RWPE1 (cell line): ENCODE measurements around the gene SPOP.

ENCODE experiments used
- CTCF ChIA-PET: fragments of 350-600 bp; sonication (Branson Sonifier 250); formaldehyde crosslinking; extraction: SDS; loops from one replicate; lab custom pipeline; 2021; lab: Yijun Ruan, JAX
- POLR2A ChIA-PET: fragments of 400-600 bp; formaldehyde crosslinking; extraction: SDS; loops from one replicate; lab custom pipeline; 2020; ENCODE audit warnings: antibody characterized with exemption; ENCODE audit not compliant: low non-redundant PET; lab: Yijun Ruan, JAX
- DNase-seq: peaks from one replicate; pipeline ENCODE4 v3.0.0; 2012; ENCODE audit warnings: low spot score
- H3K27ac ChIP-seq: fragments of 450-650 bp; 2 replicates; pipeline ENCODE4 v1.5.1; 2017
- TF ChIP-seq, protein P1 (sequence below): fragments of 450-650 bp; conservative IDR thresholded peaks from 2 replicates; pipeline ENCODE4 v1.5.1; 2017; ENCODE audit warnings: low read depth, mild to moderate bottlenecking

The SPOP gene

DNA sequence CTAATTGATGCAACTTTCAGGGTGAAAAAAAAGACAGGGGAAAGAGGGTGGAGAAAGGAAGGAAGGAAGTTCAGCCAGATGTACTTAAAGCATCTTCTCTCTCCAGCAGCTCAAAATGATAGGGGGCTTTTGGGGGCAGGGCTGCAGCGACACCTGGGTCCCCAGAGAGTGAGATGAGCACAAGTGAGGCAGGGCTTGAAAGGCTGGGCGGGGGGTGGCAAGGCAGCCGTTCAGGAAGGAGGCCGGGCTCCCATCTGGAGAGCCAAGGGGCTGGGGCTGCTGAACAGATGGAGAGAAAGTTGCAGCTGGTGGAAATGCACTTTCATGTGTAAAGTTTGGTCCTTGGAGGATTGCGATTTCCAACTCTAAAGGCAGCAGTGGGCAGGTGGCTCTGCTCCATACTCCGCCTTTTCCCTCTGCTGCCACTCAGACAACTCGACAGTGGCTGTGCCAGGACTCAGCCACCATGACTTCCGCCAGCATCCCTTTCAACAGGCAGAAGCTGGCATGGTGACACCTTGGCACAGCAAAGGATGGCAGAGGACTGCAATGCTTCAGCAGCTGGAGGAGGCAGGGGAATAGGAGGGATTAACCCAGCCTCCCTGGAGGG is 22.2 kb upstream of the SPOP start:
- H3K27ac ChIP-seq = peak overlapping the region; percentile 8
- CTCF ChIA-PET = interaction anchor here (0.5 to 4.2 kb wide), 5 partner anchors 25 to 1431 kb away, joined by 3 to 27 read pairs (median 4); partner anchors contain the start of gene NXPH3
- DNase-seq = no peak
- TF ChIP-seq, protein P1, sequence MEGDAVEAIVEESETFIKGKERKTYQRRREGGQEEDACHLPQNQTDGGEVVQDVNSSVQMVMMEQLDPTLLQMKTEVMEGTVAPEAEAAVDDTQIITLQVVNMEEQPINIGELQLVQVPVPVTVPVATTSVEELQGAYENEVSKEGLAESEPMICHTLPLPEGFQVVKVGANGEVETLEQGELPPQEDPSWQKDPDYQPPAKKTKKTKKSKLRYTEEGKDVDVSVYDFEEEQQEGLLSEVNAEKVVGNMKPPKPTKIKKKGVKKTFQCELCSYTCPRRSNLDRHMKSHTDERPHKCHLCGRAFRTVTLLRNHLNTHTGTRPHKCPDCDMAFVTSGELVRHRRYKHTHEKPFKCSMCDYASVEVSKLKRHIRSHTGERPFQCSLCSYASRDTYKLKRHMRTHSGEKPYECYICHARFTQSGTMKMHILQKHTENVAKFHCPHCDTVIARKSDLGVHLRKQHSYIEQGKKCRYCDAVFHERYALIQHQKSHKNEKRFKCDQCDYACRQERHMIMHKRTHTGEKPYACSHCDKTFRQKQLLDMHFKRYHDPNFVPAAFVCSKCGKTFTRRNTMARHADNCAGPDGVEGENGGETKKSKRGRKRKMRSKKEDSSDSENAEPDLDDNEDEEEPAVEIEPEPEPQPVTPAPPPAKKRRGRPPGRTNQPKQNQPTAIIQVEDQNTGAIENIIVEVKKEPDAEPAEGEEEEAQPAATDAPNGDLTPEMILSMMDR = no peak
- POLR2A ChIA-PET = interaction anchor here (0.6 kb wide), 1 partner anchor 23 kb away, joined by 6 read pairs; no protein-coding TSS in a partner anchor

DNA sequence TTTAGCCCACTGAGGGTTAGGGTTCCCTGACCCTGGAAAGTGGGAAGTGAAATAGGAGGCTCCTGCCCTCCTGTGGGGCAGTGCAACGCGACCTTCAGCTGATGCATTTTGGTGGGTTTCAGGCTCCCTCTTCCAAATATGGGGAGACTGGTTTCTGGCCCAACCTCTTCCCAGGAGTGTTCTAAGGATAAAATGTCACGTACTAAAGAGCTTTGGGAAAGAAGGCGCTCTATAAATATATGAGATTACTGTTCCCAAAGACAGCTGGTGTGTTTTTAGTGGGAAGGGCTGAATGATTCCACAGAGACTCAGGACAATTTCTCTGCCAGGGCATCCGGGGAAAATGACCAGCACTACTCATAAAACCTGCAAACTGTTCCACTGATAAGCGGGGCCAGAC is 20.1 kb upstream of the SPOP start:
- TF ChIP-seq, protein P1 = no peak
- ChIA-PET CTCF (interaction anchor here (0.6 to 4.2 kb wide), 3 partner anchors 113 to 130 kb away, joined by 3 to 27 read pairs (median 26); no protein-coding TSS in a partner anchor), POLR2A (no interaction called here)
- no peak for DNase-seq
- H3K27ac ChIP-seq = no peak overlapping the region

DNA sequence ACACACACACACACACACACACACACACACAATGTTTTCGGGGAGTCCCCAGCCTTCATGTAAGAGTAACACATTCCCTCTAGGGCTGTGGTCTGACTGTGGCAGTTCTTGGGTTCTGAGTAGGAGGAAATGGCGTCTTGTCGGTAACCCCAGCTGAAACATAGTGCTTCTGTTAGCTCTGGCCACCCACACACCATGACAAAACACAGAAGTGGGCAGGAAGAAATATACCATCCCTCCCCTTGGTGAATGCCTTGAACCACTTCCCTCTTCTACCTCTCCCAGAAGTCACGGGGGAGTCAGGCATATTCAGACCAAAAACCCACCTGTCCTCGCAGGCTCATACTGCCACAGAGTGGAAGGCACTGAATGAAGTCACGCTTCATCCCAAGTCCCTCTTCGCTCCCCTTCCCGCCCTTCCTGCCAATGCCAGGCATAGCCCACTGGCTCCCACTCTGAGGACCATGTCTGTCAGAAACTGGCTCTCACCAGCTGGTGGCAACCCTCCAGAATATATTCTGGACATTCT is 18.4 kb upstream of the SPOP start:
- CTCF ChIA-PET = interaction anchor here (0.6 to 4.1 kb wide), 10 partner anchors 12 to 139 kb away, joined by 3 to 31 read pairs (median 4); partner anchors contain the start of genes NXPH3 and SLC35B1
- H3K27ac ChIP-seq = no peak overlapping the region
- no peak for DNase-seq
- TF ChIP-seq, protein P1 = no peak
- POLR2A ChIA-PET = interaction anchor here (1.0 kb wide), 1 partner anchor 17 kb away, joined by 3 read pairs; no protein-coding TSS in a partner anchor

DNA sequence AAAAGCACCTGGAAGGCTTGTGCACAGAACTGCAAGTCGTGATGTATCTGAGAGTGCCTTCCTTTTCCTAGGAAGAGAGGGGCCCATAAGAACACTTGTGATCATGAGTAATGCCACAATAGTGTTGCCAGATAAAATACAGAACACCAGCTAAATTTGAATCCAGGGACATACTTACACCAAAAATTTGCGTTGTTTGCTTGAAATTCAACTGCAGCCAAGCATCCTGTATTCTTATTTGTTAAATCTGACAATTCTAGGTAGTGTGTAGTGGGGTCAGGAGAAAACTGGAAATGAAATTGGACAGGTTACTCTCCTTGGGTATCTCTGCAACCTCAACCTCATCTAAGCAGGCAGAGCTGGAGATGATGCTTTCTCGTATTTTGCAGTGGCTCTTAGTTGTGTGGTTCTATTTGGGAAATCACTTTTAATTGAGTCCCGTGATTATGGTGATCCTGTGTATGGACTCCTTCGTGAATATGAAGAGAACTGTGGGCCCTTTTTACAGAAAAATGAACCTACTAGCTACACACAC is 17.9 kb upstream of the SPOP start:
- CTCF ChIA-PET = interaction anchor here (0.6 to 4.1 kb wide), 9 partner anchors 12 to 138 kb away, joined by 3 to 31 read pairs (median 4); partner anchors contain the start of genes NXPH3 and SLC35B1
- POLR2A ChIA-PET = no interaction called here

DNA sequence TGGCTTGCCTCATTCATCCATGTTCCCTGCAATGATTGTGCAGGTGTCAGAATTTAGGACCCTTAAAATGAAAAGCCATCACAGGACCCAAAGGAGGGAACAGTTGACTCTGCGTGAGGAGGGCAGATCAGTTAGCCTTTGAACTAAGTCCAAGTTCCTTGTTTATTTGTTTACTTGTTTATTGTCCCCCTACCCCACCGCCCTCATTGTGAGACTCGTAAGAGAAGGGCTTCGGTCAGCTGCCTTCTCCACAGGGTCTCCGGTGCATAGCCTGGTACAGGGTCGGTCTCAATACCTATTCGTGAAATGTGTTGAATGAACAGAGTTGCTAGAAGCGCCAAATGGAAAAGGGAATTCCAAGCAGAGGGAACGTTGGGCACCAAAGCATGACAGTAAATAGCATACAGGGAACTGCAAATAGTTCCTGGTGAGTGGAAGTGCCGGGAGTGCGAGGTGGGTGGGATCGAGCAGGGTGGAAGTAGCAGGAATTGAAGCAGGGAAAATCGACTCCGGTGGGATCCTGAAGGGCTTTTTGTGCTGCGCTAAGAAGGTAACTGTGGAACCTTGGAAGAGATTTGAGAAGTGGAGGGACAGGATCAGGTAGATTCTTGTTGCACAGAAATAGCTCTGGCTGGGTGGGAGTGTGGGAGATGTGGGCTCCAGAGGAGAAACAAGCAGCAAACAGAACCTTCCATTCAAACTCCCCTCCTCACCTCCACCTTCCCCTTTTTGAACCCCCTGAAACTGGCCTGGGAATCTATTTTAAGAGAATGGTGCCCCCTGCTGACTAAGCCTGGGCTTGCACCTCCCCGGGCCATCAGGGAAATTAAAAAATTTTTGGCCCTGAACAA is 17.2 kb upstream of the SPOP start:
- TF ChIP-seq, protein P1 = peak; percentile 94
- peak; percentile 56 for DNase-seq
- ChIA-PET CTCF (interaction anchor here (0.7 to 4.1 kb wide), 6 partner anchors 70 to 138 kb away, joined by 3 to 31 read pairs (median 6); no protein-coding TSS in a partner anchor), POLR2A (no interaction called here)
- no peak overlapping the region for H3K27ac ChIP-seq

More for the DNA sequence above, 17.9 kb upstream of the SPOP start:
- no peak overlapping the region for H3K27ac ChIP-seq
- no peak for DNase-seq
- TF ChIP-seq, protein P1 = peak; percentile 60
